ENCODE measurements around the gene OR10A3.

Gene OR10A3

DNA sequence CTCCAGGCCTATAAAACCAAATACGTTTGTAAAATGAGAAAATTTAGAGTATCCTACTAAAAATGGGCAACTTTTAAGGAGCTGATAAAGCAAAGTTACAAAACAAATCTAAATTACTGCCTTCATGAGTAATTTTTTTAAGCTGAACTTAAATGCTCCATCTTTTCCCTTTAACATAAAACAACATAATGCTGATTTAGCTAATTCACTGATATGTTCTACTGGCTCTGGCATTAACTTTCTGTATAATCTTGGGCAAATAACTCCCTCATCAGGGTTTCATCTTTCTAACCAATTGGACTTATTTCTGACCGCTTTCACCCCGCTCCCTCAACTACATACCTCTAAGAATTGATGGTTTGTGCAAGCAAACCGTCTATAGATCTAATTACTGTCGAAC, 362 bp downstream of the OR10A3 start:
- no peak for FAIRE-seq
- DNase-seq (ENCODE audit: low spot score), result no peak

DNA sequence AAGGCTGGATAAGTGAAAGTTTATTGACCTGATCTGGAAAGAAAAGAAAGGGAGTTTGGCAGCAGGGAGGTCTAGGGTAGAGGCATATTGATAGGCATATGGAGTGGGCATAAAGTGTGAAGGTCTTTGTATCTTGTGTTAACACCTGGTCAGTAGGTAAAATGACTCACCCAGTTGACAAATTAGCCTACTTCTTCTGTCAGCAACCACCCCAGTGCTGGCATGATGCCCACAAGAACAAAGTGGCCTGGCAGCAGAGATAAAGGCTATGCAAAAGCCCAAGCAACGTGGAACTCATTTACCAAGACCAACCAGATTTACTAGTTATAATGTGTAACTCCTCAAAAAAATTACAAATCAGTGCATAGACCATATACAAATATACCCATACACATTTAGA, 4.9 kb downstream of the OR10A3 start:
- no peak for FAIRE-seq
- DNase-seq (ENCODE audit: low spot score), result peak; percentile 18

DNA sequence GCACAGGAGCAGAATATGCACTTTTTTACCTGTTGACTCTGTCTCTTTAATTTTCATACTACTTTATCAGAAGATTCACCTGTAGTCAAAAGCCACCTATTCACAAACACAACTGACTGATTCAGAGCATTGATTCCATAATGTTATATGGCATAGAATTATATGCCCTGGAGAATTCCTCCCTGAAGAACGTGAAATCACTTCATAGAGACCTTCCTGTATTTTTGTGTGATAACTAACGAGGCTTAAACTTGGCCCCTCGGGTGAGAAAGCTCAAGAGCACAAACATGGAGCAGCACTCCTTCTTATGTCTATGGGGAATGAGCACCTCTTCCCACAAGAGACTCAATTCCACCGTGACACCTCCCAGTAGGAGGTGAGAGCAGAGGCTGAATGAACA, 10.3 kb downstream of the OR10A3 start, which contains the start of gene OR10A6:
Gene OR10A6 (minus strand): TSS at position 101 of the 400 bp plus-strand sequence. CDS start 2,606 bp downstream, outside the sequence.
- FAIRE-seq (no peak), DNase-seq (ENCODE audit: low spot score) (no peak)

DNA sequence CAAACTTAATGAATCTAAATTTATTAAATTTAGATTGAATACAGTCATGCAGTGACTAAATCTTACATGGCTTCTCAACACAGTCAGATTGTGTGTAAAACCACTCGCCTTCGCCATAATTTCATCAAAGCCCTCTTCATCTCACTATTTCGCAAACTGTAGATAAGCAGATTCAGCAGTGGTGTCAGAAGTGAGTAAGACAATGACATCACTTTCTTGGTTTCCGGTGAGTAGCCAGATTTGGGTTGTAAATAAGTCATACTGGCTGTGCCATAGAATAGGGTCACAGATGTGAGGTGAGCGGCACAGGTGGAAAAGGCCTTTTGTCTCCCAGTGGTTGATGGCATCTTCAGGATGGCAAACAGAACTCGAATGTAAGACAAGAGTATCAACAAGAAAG, 13.9 kb downstream of the OR10A3 start:
- DNase-seq (ENCODE audit: low spot score) (no peak), FAIRE-seq (no peak)

DNA sequence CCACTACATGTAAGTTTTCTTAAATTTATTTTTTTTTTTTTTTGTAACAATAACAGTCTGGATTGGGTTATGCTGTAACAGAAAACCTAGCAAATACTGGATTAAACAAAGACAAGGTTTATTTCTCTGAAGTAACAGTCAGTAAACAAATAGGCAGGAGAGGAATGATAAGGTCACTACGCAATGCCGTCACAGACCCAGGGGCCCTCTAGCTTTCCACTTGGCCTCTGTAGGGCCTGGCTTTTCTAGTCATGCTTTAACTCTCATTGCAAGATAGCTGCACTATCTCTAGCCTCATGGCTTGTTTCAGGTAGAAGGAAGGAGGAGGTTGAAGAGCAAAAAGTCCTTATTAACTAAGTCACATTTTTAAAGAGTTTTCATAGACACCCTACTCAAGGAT, 17.0 kb downstream of the OR10A3 start:
- FAIRE-seq, result no peak
- no peak for DNase-seq (ENCODE audit: low spot score)

DNA sequence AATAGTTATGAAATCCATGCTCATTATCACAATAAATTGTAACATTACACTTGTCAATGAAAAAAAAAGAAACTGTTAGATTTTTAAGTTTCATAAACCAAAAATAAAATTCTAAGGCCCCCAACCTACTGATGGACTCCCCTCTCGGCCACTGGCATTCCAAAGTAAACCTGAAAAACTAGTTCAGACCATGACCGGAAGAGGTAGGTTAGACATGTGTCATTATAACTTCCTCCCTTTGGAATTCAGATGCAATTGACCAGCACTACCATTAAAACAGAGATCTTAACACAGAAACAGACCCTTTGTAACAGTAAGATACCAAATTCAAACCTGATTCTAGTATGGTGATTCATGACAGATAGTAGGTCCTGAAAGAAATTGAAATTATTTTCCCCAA, 23.4 kb downstream of the OR10A3 start:
- no peak for DNase-seq (ENCODE audit: low spot score)
- FAIRE-seq, result no peak

DNA sequence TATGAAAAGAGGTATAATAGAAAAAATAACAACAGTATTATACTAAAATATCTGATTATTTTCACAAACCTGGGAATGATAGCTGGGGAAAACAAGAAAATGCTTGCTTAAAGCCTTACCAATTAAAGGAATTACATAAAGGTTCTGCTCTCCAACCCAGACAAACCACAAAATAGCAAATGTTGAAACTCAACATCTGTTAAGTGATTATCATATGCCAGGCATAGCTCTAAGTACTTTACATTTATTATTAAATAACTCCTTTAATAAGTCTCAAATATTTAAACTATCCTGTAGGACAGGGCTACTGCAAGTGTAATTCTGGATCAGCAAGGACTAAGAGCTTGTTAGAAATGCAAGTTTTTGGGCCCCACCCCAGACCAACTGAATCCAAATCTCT, 30.5 kb downstream of the OR10A3 start:
- no peak for FAIRE-seq
- DNase-seq (ENCODE audit: low spot score), result no peak

DNA sequence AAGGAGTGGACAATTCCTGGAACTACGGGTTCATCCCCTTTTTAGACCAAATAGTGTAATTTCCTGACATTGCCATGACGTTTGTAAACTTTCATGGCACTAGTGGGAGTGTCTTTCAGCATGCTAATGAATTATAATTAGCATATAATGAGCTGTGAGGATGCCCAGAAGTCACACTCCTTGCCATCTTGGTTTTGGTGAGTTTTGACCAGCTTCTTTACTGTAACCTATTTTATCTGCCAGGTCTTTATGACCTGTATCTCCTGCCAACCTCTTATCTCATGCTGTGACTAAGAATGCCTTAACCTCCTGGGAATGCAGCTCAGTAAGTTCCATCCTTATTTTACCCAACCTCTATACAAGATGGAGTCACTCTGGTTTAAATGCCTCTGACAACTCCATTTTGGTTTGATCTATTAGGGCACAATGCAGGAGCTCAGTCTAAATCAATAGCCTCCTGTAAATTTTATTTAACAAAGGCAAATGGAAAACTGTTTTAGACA, 31.2 kb downstream of the OR10A3 start:
- DNase-seq (ENCODE audit: low spot score) (no peak), FAIRE-seq (no peak)

DNA sequence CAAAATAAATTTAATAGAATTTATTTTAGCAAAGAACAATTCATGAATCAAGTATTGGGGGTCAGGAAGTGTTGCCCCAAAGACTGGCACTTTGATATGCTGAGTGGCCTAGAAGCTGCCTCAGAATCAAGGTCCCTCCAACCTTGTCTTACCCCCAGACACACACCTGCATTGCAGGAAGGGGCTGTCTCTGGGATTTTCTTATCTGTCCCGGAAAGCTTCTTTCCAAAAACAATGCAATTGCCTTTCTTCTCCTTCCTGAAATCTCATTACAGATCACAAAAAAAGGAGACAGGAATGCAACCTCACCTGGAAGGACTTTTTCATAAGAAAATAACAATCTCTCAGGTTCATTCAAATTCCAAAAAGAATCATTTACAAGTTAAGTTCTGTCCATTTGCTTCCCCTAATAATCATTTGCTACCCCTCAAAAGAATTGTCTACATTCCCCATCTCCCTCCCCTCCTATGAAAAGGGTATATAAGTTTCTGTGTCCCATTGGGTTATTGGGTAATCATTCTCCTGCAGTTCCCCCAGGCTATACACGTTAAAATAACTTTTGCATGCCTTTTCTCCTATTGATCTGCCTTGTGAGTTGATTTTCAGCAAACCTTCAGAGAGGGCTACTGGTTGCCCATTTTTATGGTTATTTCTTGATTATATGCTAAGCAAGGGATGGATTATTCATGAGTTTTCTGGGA, 31.8 kb downstream of the OR10A3 start:
- FAIRE-seq, result no peak

DNA sequence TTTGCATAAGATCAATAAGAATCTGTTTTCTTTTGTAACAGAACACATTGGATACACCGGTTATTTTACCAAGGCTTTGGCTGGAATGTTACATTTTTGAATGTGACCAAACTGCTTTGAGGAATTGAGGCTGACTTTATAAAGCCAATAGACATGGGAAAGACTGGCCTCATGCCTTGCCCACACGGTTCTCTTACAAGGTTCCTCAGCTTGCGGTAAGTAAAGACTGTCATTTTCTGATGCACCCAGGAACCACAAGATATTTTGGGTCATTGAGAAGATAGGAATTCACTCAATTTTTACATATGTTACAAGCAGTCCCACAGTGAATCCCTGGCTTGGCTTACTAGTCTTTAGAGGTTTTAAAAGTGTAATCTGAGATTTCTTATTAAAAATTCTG, 34.4 kb downstream of the OR10A3 start:
- DNase-seq (ENCODE audit: low spot score) (no peak), FAIRE-seq (no peak)

More for the DNA sequence above, 31.8 kb downstream of the OR10A3 start:
- DNase-seq (ENCODE audit: low spot score), result no peak

DNA sequence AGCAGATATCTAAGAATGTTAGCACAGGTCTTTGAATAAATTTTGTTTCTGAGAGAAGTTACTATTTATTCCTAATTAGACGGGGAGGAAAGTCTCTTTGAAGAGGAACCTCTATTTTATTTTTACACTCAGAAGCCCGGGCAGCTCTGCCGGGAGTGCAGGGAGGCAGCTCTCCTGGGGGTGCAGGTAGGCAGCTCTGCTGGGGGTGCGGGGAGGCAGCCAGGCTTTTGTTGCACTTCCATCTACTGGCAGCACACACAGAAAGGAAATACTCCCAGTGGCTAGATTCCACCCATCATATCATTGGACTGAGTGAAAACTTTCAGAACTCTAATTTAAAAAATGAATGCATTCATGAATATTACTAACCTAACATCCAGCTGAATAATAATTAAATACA, 35.0 kb downstream of the OR10A3 start:
- FAIRE-seq, result no peak
- DNase-seq (ENCODE audit: low spot score), result no peak

DNA sequence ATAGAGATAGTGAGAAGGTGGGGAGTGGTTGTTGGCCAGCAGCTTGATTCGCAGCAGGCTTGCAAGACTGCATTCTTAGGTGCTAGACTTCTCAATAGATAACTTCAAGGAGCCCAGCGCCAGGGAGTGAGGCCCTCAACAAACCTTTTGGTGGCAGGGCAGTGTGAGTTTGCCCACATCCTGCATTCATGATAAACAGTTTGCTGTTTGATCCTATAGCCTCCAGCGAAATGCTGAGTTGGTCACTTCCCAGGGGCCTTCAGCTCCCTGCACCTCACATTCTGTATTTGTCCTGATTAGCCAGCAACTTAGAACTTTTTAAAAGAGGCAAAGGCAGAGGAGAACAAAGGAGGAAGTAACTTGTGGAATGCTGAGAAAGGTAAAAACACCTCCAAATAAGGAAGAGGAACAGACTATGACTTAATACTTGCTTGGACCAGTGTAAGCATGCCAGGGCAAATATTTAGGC, 35.5 kb downstream of the OR10A3 start:
- no peak for DNase-seq (ENCODE audit: low spot score)
- no peak for FAIRE-seq

DNA sequence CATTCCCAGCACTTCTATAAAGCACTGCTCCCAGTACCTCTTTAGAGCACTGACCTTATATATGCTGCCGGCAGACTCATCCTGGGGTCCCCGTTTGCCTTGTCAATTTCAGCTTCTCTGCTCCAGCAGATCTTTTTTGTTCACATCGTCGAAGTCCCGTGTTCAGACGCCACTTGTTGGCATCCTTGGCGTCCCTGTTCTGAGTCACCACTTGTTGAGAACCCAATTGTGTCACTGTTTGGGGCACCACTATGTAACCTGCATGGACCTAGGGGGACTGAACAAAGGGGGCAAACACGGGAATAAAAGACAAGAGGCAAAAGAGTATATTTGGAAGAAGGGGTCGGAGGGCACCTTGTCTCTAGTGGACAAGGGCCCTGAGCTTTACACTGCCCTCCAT, 36.0 kb downstream of the OR10A3 start:
- DNase-seq (ENCODE audit: low spot score) (no peak), FAIRE-seq (no peak)

DNA sequence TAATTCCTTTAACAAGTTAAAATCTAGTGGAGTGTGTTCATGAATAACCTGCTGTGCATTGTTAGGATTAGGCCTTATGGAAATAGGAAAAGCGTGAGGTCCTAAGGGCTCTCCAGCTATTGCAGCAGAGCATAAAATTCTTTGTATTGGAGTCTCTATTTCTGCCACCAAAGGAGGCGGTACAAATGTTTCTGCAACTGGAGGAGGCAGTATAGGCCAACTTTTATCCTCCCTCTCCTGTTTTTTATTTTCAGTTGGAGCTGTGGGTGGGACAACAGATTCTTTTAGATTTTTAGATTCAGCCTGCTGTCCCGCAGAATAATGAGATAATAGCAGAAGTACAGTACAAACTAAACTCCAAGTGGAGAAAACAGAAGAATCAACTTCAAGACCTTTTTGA, 36.6 kb downstream of the OR10A3 start:
- no peak for FAIRE-seq
- DNase-seq (ENCODE audit: low spot score), result no peak

DNA sequence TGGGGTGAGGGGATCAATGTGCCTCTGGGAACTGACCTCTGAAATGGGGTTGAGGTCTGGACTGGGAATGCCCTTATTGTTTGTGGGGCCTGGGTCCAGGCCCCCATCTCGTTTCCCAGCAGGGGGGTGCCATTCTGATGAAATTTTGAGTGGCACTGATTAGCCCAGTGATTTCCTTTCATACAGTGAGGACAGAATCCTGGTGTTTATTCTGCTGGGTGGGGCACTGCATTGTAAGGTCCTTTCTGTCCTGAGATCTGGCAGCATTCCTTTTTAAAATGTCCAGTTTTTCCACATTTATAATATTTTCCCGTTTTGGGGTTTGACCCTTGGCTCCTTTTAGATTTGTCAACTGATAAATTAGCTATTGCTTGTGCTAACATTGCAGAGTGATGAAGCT, 37.6 kb downstream of the OR10A3 start:
- DNase-seq (ENCODE audit: low spot score) (no peak), FAIRE-seq (no peak)

DNA sequence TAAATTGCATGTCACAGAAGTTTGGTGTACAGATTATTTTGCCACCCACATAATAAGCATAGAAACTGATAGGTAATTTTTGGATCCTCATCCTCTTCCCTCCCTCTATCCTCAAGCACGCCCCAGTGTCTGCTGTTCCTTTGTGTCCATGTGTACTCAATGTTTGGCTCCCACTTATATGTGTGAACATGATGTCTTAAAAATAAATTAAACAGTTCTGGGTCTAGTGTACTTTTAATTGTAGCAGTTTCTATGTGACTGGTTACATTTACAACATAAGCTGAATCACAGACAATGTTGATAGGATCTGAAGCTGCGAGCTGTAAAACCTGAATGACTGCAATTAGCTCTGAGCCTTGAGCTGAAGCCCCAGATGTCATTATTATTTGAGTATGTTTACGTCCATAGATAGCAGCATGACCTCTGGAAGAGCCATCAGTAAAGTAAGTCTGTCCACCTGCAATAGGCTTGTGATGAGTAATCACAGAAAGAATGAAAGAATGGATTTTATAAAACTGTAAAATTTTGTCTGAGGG, 40.1 kb downstream of the OR10A3 start:
- DNase-seq (ENCODE audit: low spot score), result no peak
- no peak for FAIRE-seq

DNA sequence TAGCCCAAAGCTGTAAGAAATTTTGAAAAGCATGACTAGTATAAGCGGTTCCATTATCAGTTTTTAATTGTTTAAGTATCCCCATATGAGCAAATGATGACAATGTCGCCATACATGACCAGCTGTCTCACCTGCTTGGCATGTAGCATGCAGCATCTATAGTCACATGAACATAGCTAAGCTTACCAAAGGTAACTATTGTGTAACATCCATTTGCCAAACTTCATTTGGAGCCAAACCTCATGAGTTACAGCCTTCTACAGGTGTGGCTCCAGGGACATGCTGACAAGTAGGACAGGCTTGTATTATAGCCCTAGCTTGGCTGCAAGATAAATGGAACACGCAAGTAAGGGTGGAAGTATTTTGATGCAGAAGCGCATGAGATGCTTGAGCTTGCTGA, 40.8 kb downstream of the OR10A3 start:
- no peak for FAIRE-seq
- DNase-seq (ENCODE audit: low spot score), result no peak

DNA sequence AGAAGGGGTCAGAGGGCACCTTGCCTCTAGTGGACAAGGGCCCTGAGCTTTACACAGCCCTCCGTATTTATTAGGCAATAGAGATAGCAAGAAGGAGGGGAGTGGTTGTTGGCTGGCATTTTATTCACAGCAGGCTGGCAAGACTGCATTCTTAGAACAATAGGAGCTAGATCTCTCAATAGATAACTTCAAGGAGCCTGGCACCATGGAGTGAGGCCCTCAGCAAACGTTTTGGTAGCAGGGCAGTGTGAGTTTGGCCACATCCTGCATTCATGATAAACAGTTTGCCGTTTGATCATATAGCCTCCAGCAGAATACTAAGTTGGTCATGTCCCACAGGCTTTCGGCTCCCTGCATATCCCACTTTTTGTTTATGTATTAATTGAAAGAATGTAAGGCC, 42.1 kb downstream of the OR10A3 start:
- FAIRE-seq (no peak), DNase-seq (ENCODE audit: low spot score) (no peak)

DNA sequence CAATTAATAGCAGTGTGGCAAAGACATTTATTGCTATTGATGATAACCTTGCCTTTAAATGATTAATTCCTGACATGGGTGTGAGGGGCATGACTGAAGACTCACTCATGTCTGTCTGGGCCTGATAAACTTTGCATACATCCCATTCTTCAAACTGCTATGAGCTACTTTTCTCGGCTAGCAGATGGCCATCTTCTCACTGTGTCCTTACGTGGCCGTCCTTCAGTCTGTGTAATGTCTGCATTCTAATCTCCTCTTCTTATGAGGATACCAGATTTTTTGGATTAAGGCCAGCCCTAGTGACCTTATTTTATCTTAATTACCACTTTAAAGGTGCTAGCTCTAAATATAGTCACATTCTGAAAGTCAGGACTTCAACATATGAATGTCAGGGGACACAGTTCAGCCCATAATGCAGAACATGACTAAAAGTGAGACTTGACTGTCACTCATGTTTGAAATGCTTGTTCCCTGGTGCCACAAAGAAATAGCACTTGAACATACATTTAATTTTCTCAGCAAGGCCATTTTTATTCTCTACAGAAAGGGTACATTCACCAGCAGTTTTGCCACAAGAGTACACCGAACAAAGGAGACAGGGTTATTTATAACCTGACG, 42.7 kb downstream of the OR10A3 start:
- no peak for DNase-seq (ENCODE audit: low spot score)
- FAIRE-seq, result no peak

DNA sequence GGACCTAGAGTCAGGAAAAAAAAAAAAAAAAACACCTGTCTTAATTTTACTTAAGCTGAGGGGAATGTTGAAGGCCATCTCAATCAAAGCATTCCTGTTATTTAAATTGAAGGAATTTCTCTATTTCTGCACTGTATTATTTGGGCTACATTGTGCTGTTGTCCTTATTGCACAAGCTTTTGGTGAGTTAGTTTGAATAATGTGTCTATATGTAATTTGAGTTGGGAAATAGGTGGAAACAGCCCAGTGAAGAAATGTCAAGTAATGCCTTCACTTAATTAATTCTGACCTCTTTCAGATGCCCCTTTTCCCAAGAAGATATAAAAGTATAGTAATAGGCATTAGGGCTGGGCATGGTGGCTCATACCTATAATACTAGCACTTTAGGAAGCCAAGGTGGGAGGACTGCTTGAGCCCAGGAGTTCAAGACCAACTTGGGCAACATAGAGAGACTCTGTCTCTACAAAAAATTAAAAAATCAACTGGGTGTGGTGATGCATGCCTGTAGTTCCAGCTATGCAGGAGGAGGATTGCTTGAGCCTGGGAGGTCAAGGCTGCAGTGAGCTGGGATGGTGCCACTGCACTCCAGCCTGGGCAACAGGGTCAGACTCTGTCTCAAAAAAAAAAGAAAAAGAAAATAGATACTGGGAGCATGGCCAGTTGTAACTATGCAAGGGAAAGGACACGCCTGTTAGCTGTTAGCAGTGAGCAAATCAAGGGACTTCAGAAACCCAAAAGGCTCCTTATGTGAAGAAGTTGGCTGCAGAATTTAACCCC, 45.3 kb downstream of the OR10A3 start:
- DNase-seq (ENCODE audit: low spot score) (no peak), FAIRE-seq (no peak)

DNA sequence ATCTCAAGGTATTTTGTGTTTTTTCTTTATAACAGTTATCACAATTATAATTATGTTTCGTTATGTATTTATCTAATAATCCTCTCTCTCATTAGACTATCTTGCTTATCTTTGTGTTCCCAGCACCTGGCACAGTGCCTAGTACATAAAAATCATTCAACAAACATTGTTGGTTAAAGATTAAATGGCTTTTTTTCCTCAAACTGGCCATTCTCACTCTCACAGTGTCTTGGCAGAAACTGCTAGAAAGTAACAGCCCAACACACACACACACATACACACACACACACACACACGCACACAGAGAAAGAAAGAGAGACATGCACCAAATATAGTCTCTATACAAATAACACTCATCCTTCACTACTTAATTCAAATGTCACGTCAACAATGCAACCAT, 47.3 kb downstream of the OR10A3 start:
- FAIRE-seq (no peak), DNase-seq (ENCODE audit: low spot score) (no peak)

DNA sequence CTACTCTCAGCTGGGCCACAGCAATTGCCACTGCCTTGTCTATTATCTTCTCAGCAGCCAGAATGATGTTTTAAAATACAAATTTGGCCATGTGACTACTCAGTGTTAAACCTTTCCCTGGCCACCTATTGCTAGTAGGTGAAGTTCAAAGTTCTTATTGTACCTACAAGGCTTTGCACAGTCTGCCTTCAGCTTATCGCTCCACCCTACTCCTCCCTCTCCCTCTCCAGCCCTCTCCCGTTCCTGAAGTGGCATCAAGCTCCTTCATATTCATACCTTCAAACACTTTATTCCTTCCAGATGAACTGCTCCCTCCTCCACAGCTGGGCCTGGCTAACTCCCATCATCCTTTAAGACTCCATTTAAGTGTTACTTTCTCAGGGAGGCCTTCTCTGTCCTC, 47.7 kb downstream of the OR10A3 start:
- no peak for FAIRE-seq
- no peak for DNase-seq (ENCODE audit: low spot score)

Measured in urothelium cell line (cell line).